K562 treated with DMSO at 1 percent for 12 hours (cell line): Measurements from ENCODE around the gene SCD. TPM values are rescaled to one million over a fixed set of nuclear protein-coding genes. Genes with fewer than 3 reads are reported as not detected.

Experiments
- total RNA-seq: library from RNA; unstranded; fragments of 300-600 nt; gene quantifications from 2 replicates; pipeline ENCODE4 v1.2.3, GENCODE V29; 2022; ENCODE audit not compliant: insufficient read depth

SCD gene
- 45.1 and 159 TPM in 2 replicates for total RNA-seq

DNA sequence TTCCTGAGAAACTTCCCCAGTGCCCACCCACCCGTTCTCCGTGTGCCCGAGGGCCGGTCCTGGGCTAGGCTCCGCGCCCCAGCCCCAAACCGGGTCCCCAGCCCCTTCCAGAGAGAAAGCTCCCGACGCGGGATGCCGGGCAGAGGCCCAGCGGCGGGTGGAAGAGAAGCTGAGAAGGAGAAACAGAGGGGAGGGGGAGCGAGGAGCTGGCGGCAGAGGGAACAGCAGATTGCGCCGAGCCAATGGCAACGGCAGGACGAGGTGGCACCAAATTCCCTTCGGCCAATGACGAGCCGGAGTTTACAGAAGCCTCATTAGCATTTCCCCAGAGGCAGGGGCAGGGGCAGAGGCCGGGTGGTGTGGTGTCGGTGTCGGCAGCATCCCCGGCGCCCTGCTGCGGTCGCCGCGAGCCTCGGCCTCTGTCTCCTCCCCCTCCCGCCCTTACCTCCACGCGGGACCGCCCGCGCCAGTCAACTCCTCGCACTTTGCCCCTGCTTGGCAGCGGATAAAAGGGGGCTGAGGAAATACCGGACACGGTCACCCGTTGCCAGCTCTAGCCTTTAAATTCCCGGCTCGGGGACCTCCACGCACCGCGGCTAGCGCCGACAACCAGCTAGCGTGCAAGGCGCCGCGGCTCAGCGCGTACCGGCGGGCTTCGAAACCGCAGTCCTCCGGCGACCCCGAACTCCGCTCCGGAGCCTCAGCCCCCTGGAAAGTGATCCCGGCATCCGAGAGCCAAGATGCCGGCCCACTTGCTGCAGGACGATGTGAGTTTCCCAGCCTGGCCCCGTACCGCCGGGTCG is at the start of gene SCD:
TSS of gene SCD (plus strand) at position 469 of the 803 bp plus-strand sequence. CDS start at position 741, 272 bp downstream.

DNA sequence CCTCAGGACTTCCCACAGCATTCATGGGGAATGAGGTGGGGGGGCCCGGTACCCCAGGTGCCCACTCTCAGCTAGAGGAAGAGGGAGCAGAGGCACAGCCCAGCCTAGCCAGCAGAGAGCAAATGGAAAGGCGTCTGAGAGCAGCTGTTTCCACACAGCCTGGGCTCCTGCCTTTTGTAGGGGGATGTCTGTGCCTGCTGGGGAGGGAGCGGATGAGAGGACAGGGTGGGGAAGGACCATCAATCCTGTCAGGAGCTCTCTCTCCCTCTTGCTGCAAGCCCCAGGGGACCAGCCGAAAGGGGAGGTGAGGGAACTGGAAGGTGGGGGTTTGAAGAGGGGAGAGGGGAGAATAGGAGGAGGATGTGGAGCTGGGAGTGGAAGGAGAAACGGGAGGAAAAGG is 17.0 kb upstream of the SCD start, which contains the start of gene PKD2L1:
TSS of gene PKD2L1 (minus strand) at position 150 of the 400 bp plus-strand sequence. CDS start at position 25, 125 bp downstream.

Other genes with a start within 250 kb of the SCD start
- gene ERLIN1, start 161.2 kb upstream of the SCD start, total RNA-seq, result 6.5 and 16.2 TPM in 2 replicates
- gene CHUK, start 117.6 kb upstream of the SCD start, total RNA-seq, result 5.5 and 15.8 TPM in 2 replicates
- gene CWF19L1, start 79.6 kb upstream of the SCD start, total RNA-seq, result 11.5 and 15.2 TPM in 2 replicates
- 30.0 and 36.5 TPM in 2 replicates for gene BLOC1S2, start 60.6 kb upstream of the SCD start, total RNA-seq
- not detected in 2 replicates for gene PKD2L1, start 17.0 kb upstream of the SCD start, total RNA-seq
- gene WNT8B, start 115.8 kb downstream of the SCD start, total RNA-seq, result not detected in 2 replicates
- gene SEC31B, start 172.6 kb downstream of the SCD start, total RNA-seq, result 1.5 and 3.6 TPM in 2 replicates
- gene NDUFB8, start 182.6 kb downstream of the SCD start, total RNA-seq, result 170 and 231 TPM in 2 replicates
- gene HIF1AN, start 188.7 kb downstream of the SCD start, total RNA-seq, result 2.0 and 5.8 TPM in 2 replicates